Inferior parietal cortex (tissue), 1 donor: ENCODE measurements around the gene CLCN2.

ENCODE experiments used
- DNase-seq: peaks from one replicate; pipeline ENCODE4 v3.0.0-alpha.2; 2016; ENCODE audit errors: extremely low spot score

Gene CLCN2

DNA sequence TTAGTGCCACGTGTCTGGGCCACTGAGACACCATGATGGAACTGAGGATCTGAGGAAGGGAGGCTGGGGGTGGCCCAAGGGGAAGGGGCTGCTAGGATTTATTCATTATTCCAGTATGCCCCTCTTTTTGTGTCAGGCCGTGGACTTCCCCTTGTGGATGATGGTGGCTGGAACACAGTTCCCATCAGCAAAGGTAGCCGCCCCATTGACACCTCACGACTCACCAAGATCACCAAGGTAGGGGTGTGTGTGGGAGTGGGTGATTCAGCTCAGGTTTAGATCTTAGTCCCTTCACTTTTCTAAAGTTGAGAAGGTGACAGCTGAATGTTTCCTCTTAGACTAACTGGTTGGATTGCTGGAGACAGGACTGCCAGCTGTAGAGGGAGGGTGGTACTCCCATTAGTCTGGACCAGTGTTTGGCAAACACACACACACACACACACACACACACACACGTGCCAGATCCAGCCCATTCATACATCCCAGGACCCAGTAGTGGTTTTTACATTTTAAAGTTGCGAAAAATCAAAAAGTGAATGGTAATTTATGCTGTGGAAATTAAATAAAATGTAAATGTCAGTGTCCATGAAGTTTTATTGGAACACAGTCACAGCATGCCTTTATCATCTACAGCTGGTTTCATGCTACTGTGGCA, 35.6 kb downstream of the CLCN2 start:
- DNase-seq, result no peak

DNA sequence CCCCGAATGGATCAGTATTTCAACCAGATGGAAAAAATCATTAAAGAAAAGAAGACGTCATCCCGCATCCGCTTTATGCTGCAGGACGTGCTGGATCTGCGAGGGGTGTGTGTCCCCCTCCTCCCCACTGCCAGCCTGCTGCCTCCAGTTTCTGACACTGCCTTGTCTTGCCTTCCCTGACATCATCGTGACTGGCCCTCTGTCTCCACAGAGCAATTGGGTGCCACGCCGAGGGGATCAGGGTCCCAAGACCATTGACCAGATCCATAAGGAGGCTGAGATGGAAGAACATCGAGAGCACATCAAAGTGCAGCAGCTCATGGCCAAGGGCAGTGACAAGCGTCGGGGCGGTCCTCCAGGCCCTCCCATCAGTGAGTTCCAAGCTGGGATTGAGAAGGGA, 36.1 kb downstream of the CLCN2 start:
- DNase-seq, result no peak

DNA sequence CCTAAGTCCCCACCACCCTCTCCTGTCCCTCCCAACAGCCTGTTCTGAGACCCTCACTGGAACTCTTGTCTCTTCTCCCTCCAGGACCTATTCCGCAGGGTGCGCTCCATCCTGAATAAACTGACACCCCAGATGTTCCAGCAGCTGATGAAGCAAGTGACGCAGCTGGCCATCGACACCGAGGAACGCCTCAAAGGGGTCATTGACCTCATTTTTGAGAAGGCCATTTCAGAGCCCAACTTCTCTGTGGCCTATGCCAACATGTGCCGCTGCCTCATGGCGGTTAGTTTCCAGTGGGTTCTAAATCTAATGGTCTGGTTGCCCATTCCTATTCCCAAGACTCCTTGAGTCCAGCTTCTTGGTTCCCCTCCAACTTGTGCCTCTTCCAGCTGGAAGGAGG, 37.7 kb downstream of the CLCN2 start:
- DNase-seq, result no peak

DNA sequence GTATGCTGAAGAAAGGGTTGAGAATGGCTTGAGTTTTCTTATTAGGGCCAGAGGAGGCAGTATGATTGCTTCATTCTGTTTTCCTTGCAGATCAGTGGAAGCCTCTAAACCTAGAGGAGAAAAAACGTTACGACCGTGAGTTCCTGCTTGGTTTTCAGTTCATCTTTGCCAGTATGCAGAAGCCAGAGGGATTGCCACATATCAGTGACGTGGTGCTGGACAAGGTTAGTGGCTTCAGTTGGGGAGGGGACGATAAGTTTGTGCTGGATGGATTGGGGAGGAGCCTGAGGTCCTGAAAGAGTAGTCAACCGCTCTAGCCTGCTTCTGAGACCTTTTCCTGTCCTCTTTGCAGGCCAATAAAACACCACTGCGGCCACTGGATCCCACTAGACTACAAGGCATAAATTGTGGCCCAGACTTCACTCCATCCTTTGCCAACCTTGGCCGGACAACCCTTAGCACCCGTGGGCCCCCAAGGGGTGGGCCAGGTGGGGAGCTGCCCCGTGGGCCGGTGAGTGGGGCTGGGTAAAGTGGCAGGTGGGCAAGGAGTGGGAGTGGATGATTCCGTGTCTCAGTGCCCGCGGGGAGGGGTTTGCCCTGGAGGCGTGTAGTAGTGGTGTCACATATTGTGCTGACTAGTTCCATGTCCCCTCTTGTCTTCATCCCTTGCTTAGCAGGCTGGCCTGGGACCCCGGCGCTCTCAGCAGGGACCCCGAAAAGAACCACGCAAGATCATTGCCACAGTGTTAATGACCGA, 38.5 kb downstream of the CLCN2 start:
- no peak for DNase-seq

DNA sequence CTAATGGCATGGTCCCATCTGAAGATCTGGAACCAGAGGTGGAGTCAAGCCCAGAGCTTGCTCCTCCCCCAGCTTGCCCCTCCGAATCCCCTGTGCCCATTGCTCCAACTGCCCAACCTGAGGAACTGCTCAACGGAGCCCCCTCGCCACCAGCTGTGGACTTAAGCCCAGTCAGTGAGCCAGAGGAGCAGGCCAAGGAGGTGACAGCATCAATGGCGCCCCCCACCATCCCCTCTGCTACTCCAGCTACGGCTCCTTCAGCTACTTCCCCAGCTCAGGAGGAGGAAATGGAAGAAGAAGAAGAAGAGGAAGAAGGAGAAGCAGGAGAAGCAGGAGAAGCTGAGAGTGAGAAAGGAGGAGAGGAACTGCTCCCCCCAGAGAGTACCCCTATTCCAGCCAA, 39.7 kb downstream of the CLCN2 start:
- no peak for DNase-seq

DNA sequence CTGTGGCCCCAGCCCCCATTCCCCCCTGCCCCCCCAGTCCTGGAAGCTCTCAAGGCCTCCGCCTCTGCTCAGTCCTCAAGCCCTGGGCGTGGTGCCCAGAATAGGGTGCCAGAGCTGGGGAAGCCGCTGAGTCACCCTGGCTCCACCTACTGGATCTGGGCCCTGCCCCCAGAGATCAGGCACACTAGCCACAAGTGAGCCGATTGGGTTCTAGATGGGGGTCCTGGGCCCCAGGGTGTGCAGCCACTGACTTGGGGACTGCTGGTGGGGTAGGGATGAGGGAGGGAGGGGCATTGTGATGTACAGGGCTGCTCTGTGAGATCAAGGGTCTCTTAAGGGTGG, 41.3 kb downstream of the CLCN2 start:
- DNase-seq, result peak; percentile 93

DNA sequence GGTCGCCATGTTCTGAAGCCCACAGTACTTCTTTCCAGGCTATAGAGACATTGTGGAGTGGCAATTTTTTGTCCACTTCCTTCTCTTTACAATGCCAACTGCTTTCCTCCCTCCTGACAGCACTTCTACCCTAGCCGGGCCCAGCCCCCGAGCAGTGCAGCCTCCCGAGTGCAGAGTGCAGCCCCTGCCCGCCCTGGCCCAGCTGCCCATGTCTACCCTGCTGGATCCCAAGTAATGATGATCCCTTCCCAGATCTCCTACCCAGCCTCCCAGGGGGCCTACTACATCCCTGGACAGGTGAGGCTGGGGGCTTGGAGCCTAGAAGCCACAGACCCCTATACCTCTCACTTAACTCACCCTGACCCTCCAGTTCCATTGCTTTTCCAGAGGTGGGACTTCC, 44.2 kb downstream of the CLCN2 start:
- no peak for DNase-seq

DNA sequence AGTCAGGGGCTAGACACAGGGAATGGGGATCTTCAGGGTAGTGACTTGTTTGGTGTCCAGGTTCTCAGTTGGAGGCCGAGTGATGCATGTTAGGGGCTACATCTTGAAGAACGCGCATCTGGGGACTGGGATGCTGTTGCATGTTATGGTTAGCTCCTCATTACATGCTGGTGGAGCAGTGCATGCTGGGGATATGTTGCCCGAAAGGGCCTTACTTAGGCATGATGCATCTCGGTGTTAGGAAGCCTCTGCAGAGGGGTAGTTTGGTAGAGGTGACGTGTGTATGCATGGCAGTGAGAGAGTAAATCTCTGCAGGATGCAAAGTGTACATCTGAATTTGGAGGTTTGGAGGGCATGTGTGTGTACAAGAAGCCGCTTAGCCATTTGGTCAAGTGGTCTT, 44.6 kb downstream of the CLCN2 start:
- no peak for DNase-seq

DNA sequence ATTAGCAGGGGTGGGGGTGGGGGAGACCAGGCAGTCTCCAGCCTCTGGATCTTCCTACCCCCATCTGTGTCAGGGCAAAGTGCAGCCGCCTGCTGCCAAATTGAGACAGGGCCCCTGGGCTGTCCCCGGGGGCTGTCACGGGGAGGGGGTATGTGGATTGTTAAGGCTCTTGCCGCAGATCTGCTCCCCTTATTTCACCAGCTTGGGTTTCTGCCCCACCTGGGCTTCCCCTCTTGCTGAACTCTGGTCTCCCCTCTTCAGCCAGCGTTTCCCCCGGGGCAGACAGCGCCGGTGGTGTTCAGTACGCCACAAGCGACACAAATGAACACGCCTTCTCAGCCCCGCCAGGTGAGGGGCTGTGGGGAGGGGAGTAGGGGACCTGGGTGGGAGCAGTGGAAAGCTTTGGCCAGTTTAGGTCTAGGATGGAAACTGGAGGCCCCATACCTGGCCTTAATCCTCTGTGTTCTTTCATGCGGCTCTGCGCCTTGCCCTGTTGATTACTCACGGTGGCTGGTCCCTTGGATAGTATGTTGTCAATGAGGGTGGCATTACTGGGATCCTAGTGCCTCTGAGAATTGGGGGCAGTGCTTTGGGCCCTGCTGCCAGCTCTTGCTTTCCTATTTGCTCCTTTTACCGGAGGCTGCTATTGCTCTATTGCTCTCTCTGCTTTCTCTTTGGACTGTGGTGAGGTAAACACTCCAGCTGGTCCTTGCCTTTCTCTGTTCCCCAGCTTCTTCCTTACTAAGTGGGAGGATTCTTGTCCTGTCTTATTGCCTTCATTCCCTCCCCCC, 45.3 kb downstream of the CLCN2 start:
- DNase-seq, result no peak

DNA sequence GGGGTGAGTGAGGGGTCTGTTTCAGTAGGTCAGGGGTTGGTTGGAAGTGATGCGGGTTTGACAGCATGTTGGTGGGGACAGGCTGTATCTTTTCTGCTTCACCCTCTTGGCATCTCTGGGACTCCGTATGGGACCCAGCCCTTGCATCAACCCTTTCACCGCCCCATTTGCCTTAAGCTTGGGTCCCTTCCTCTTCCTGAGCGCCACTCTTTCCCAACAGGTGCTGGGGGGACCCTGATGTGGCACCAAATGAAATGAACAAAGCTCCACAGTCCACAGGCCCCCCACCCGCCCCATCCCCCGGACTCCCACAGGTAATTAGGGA, 45.9 kb downstream of the CLCN2 start:
- DNase-seq, result no peak

DNA sequence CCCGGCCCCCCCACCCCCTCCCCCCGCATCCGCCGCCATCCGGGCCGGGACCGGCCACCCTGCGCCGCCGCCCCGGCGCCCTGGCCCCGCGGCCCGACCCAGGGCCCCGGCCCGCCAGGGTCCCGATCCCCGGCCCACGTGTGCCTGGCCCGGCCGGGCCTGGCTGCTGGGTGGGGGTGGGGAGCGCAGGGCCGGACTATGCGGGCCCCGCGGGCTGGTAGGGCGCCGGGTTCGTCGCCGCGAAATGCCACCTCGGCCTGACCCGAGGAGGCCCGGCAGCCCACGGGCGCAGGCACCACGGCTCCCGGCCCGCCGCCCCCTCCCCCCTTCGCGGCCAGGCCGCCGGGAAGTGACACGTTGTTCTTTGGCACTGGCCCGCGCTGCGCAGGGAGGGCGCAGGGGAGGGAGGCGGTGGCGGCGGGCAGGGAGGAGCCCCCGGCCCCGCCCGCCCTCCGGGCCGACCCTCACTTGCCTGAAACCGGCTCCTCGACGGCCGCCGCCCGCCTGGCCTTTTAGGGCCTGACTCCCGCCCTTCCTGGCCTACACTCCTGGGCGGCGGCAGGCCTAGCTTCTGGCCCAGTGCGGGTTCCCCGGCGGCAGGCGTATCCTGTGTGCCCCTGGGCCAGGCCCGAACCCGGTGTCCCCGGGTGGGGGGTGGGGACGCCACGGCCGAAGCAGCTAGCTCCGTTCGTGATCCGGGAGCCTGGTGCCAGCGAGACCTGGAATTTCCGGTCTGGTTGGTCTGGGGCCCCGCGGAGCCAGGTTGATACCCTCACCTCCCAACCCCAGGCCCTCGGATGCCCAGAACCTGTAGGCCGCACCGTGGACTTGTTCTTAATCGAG, 46.5 kb downstream of the CLCN2 start:
- DNase-seq, result no peak

DNA sequence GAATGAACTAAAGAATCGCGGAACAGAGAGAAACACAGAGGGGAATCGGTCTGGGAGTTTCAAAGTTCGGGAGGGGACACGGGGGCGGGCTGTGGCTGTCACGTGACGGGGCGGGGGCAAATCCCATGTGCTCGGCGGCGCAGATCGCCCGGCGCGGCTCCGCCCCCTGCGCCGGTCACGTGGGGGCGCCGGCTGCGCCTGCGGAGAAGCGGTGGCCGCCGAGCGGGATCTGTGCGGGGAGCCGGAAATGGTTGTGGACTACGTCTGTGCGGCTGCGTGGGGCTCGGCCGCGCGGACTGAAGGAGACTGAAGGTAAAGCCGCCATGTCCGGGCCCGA, 47.1 kb downstream of the CLCN2 start, which contains the start of gene EIF4G1:
Gene EIF4G1, plus strand, starts transcription at position 244 of the 337 bp plus-strand sequence. CDS start 1,191 bp downstream, outside the sequence.
- DNase-seq, result peak; percentile 87

DNA sequence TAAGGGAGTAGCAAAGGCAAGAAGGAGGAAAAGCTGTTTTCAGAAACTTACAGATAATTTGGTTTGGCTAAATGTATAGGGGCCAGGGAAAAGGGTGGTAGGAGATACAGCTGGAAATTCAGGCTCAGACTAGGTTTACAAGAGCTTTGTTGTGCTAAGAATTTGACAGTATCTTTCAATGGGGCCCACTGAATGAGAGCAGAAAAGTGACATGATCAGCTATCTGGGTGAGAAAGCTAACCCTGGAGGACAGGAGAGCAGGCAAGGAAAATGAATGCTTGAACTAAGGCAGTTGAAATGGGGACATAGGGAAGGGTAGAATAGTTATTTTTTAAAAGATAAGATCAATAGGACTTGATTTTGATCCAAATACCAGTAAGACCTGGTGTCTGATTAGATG, 49.8 kb downstream of the CLCN2 start:
- no peak for DNase-seq

DNA sequence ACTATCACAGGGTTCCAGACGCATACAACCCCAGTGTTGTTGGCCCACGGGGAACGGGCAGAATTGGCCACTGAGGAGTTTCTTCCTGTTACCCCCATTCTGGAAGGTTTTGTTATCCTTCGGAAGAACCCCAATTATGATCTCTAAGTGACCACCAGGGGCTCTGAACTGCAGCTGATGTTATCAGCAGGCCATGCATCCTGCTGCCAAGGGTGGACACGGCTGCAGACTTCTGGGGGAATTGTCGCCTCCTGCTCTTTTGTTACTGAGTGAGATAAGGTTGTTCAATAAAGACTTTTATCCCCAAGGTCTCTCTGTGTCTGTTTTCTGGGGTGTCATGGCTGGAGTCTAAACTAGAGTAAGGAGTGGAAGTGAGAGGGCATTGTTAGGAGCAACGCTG, 52.7 kb downstream of the CLCN2 start:
- no peak for DNase-seq

DNA sequence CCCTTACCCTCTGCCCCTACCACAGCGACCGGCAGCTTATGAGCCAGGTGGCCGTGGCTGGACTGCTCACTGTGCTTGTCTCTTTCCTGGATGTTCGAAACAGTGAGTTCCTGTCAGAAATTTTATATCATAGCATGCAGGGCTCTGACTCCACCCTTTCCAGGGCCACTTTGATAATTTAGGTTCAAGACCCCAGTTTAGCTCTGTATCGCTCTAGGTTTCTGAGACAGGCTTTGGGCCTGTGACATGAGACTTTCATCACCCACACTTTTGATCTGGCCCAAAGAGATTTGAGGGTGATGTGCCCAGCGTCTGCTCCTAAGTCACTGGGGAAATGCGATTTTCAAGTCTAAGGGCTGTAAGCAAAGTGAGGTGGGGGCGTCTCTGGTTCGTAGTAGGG, 53.5 kb downstream of the CLCN2 start:
- no peak for DNase-seq

DNA sequence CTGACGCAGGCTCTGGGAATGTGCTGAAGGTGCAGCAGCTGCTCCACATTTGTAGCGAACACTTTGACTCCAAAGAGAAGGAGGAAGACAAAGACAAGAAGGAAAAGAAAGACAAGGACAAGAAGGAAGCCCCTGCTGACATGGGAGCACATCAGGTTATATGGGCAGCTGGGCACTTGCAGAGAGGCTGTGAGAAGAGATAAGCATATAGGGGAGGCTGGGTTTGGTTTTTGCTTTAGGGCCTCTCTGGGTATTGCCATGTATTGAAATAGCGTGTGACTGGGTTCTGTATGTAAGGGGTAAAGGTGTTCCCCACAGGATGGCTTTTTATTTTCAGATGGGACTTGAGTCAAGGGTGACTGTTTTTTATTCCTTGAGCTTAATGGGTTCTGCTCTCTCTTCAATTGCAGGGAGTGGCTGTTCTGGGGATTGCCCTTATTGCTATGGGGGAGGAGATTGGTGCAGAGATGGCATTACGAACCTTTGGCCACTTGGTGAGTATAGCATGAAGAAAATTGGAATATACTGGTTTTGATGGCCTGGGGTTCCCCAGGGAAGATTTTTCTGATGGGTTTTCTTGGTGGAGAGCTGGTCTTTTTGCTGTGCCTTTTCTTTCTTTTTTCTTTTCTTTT, 54.9 kb downstream of the CLCN2 start:
- no peak for DNase-seq

DNA sequence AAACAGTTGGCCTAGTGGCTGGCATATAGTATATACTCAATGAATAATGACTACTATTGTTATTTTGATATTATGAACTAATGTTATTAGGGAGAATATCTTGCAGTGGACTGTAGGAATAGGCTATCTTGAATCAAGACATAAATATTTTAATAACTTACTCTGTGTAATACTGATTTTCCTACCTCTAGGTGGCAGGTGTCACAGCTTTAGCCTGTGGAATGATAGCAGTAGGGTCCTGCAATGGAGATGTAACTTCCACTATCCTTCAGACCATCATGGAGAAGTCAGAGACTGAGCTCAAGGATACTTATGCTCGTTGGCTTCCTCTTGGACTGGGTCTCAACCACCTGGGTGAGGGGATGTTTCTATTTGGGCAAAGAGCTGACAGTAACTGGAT, 55.8 kb downstream of the CLCN2 start:
- no peak for DNase-seq

DNA sequence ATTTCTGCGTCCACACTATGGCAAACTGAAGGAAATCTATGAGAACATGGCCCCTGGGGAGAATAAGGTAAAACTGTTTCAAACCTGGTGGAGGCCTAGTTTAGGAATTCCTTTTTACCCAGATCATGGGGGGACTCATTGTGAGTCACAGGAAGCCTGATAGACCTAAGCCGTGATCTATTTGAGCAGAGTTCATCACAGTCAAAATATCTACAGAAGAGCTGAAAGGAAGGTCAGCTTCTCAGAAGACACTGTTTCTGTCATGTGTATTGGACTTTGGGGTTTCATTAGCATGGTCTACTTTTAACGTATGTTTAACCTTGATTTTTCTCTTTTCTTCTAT, 61.1 kb downstream of the CLCN2 start:
- no peak for DNase-seq

DNA sequence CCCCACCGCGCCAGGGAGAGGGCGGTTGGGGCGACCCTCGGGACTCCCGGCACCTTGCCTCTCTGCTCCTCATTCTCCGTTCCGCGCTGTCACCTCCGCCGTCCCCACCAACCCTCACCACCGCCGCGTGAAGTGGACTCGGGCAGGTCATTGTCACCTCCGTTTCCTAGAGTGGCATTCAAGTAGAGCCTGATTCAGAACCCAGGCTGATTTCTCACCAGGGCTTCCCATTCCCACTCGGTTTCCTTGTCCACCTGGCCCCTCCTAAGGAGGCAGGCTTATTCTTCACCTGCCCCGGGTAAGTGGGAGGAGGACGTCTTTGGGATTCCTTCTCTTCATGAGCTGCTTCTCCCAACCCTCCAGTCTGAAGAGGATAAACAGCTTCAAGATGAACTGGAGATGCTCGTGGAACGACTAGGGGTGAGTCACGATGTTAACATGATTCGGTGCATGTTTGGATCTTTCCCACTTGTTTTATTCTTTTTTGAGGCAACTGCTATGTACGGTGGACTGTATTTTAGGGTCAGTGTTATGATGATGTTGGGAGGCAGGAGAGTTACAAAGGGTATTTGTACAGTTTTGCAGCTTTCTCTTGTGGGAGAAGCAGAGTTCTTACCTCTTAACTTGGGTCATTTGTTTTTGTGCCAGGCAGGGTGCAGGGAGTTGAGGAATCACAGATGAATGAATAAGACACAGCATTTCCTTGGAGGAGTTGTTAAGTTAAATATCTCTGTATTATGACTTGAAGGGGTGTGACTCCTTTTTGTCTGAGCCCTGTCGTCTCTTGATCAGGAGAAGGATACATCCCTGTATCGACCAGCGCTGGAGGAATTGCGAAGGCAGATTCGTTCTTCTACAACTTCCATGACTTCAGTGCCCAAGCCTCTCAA, 61.7 kb downstream of the CLCN2 start:
- DNase-seq, result no peak

DNA sequence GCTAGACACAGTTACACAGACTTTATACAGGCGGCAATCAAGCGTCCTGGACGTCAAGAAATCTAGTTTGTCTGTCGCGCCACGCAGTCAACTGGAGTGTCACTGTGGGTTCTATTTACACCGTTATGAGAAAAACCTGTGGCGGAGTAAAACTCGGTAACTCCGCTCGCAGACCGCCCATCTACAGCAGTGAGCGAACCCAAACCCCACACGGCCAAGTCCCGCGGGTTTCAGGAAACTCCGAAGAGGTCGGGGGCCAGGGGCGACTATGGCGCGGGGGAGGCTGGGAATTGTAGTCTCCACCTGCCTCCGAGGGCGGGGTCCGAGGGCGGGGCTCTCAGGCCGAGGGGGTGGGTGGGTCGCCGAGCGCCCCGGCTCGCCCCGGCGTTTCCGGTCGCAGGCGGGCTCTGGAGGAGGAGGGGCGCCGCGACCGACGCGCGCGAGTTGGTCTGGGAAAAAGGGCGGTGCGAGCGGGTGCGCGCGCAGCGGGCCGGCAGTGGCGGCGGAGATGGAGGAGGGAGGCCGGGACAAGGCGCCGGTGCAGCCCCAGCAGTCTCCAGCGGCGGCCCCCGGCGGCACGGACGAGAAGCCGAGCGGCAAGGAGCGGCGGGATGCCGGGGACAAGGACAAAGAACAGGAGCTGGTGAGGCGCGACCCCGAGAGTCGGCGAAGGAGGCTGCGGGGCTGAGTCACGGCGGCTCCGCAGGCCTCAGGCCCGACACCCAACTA, 62.5 kb downstream of the CLCN2 start, which contains the start of gene PSMD2:
Gene PSMD2, plus strand, starts transcription at position 483 of the 729 bp plus-strand sequence. Its CDS starts 26 bp downstream, at position 509.
- DNase-seq, result peak; percentile 92
